Keratinocyte (primary cell): ENCODE measurements around the gene ABCA3. TPM values are rescaled to one million over a fixed set of nuclear protein-coding genes. Genes with fewer than 3 reads are reported as not detected.

Experiments
- DNase-seq: peaks from one replicate; pipeline ENCODE4 v3.0.0-alpha.2; 2011; ENCODE audit warnings: low read depth, missing footprints, low spot score
- FAIRE-seq: peaks from 2 replicates; lab custom pipeline; 2011; peaks lifted over from hg19 to GRCh38; lab: Jason Lieb, UNC
- H2AFZ ChIP-seq: 2 replicates; pipeline ENCODE4 v1.6.0; 2012; ENCODE audit warnings: low read length, control low read depth, inconsistent platforms; ENCODE audit not compliant: control insufficient read depth
- H3K27ac ChIP-seq: 2 replicates; pipeline ENCODE4 v1.5.1; 2011; ENCODE audit warnings: low read length; ENCODE audit not compliant: control insufficient read depth, insufficient read depth
- H3K27me3 ChIP-seq: 3 replicates; pipeline ENCODE4 v1.6.0; 2011; ENCODE audit warnings: low read length; ENCODE audit not compliant: control insufficient read depth, insufficient read depth; ENCODE audit errors: extremely low read depth
- H3K36me3 ChIP-seq, 2 experiments: 2 replicates in 1 of 2; 3 replicates in 1 of 2; pipeline ENCODE4 v1.5.1; 2011; ENCODE audit warnings: low read length in 2 of 2, mild to moderate bottlenecking in 1 of 2; ENCODE audit not compliant: control insufficient read depth in 2 of 2, insufficient read depth in 2 of 2; ENCODE audit errors: extremely low read depth in 1 of 2
- H3K4me1 ChIP-seq: 3 replicates; pipeline ENCODE4 v1.5.1; 2011; ENCODE audit warnings: low read length; ENCODE audit not compliant: control insufficient read depth, insufficient read depth; ENCODE audit errors: extremely low read depth
- H3K4me2 ChIP-seq: 3 replicates; pipeline ENCODE4 v1.6.0; 2011; ENCODE audit warnings: low read depth, low read length; ENCODE audit not compliant: control insufficient read depth, insufficient read depth; ENCODE audit errors: extremely low read depth
- H3K4me3 ChIP-seq, 3 experiments: fragments of 200-600 bp in 1 of 3; sonication (generic) in 1 of 3; 2 replicates in 2 of 3; 3 replicates in 1 of 3; pipeline ENCODE4 v1.5.1; 2011 to 2016; ENCODE audit warnings: low read length in 3 of 3, mild to moderate bottlenecking in 3 of 3, control low read depth in 2 of 3, inconsistent platforms in 1 of 3, low read depth in 1 of 3, mixed read lengths in 1 of 3, mixed run types in 1 of 3, moderate library complexity in 1 of 3; ENCODE audit not compliant: control insufficient read depth in 2 of 3, insufficient read depth in 2 of 3; ENCODE audit errors: extremely low read depth in 1 of 3
- H3K79me2 ChIP-seq: 2 replicates; pipeline ENCODE4 v1.6.0; 2012; ENCODE audit warnings: low read length; ENCODE audit not compliant: control insufficient read depth, insufficient read depth
- H3K9ac ChIP-seq: 3 replicates; pipeline ENCODE4 v1.6.0; 2011; ENCODE audit warnings: low read length; ENCODE audit not compliant: control insufficient read depth, insufficient read depth; ENCODE audit errors: extremely low read depth
- H3K9me1 ChIP-seq: 3 replicates; pipeline ENCODE4 v1.6.0; 2011; ENCODE audit warnings: low read length; ENCODE audit not compliant: control insufficient read depth, insufficient read depth; ENCODE audit errors: extremely low read depth
- H3K9me3 ChIP-seq: 2 replicates; pipeline ENCODE4 v1.5.1; 2012; ENCODE audit warnings: low read depth, low read length; ENCODE audit not compliant: control insufficient read depth
- H4K20me1 ChIP-seq: 3 replicates; pipeline ENCODE4 v1.6.0; 2011; ENCODE audit warnings: low read length; ENCODE audit not compliant: control insufficient read depth, insufficient read depth; ENCODE audit errors: extremely low read depth
- EZH2 ChIP-seq: IDR thresholded peaks from one replicate; pipeline ENCODE4 v1.6.1; 2012; ENCODE audit warnings: inconsistent platforms, mild to moderate bottlenecking, low read length, moderate library complexity
- dilution Hi-C: fragments of 300-500 bp; cut with MboI; formaldehyde crosslinking; loops from one replicate; pipeline ENCODE4 v1.7.0; 2020; ENCODE audit warnings: low sequenced_read_pairs; ENCODE audit not compliant: extremely low pct_ligation_motif_present
- polyA plus RNA-seq, 5 experiments: library from polyadenylated mRNA; depleted of rRNA in 3 of 5; stranded (reverse) in 3 of 5; stranded (forward) in 1 of 5; unstranded in 1 of 5; fragments of >200 nt; gene quantifications; 1 replicate in 1 of 5; 2 replicates in 3 of 5; 3 replicates in 1 of 5; pipeline versions ENCODE4 v1.2.1 to v1.2.3, GENCODE V29; 2011 to 2012; ENCODE audit warnings: missing spikeins in 2 of 5, low read depth in 1 of 5, low replicate concordance in 1 of 5
- TF ChIP-seq, protein P1 (sequence below), 3 experiments: IDR thresholded peaks in 1 of 3; conservative IDR thresholded peaks in 1 of 3; optimal IDR thresholded peaks in 1 of 3; 2 replicates in 2 of 3; 3 replicates in 1 of 3; pipeline versions ENCODE3 to v1.5.1; 2011; ENCODE audit warnings: low read length in 3 of 3, mild to moderate bottlenecking in 3 of 3, moderate library complexity in 2 of 3, control low read depth in 1 of 3, inconsistent platforms in 1 of 3; ENCODE audit not compliant: insufficient read depth in 2 of 3; ENCODE audit errors: extremely low read depth in 1 of 3

Gene ABCA3
- polyA plus RNA-seq, 1 donor (not counting 4 experiments of a cell fraction or from before 2014, with no cell fraction given) = 0.08 TPM

DNA sequence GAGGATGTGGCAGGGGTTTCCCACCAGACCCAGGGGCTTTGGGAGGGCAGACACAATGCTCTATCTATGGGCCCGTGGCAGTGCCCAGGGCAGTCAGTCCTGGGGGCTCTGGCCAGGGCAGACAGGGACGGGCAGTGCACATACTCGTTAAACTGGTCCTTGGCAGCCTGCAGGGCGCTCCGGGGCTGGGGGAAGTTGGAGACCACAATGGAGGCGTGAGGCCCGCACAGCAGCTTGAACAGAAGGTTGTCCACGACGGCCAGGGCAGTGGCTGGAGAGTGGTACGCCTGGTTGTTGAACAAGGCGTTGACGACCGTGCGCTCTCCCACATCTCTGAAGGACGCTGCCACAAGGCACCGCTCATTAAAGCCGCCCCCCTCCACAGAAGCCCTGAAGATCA, 54.0 kb downstream of the ABCA3 start:
- H3K9me1 ChIP-seq = no peaks in the 10 kb centered on the region
- FAIRE-seq (no peak), DNase-seq (no peak)
- H2AFZ ChIP-seq = no peak overlapping the region
- H3K27ac ChIP-seq = no peak overlapping the region
- H3K9ac ChIP-seq = no peak overlapping the region
- H3K4me1 ChIP-seq = peaks cover 4% of the 10 kb centered on the region
- H4K20me1 ChIP-seq = no peaks in the 10 kb centered on the region
- no peaks in the 10 kb centered on the region for H3K9me3 ChIP-seq
- dilution Hi-C loops = no loop called here
- no peak for TF ChIP-seq EZH2
- TF ChIP-seq, protein P1, sequence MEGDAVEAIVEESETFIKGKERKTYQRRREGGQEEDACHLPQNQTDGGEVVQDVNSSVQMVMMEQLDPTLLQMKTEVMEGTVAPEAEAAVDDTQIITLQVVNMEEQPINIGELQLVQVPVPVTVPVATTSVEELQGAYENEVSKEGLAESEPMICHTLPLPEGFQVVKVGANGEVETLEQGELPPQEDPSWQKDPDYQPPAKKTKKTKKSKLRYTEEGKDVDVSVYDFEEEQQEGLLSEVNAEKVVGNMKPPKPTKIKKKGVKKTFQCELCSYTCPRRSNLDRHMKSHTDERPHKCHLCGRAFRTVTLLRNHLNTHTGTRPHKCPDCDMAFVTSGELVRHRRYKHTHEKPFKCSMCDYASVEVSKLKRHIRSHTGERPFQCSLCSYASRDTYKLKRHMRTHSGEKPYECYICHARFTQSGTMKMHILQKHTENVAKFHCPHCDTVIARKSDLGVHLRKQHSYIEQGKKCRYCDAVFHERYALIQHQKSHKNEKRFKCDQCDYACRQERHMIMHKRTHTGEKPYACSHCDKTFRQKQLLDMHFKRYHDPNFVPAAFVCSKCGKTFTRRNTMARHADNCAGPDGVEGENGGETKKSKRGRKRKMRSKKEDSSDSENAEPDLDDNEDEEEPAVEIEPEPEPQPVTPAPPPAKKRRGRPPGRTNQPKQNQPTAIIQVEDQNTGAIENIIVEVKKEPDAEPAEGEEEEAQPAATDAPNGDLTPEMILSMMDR (optimal IDR thresholded peaks at IDR 0.05 in 1 of 3, IDR thresholded peaks at IDR 0.05 in 1 of 3, conservative IDR thresholded peaks at IDR 0.05 in 1 of 3; ENCODE audit: extremely low read depth in 1 of 3, insufficient read depth in 2 of 3, low read length in 3 of 3) = no peak
- no peaks in the 10 kb centered on the region for H3K79me2 ChIP-seq
- H3K4me3 ChIP-seq = no peak overlapping the region
- peaks cover 4% of the 10 kb centered on the region for H3K27me3 ChIP-seq
- H3K4me2 ChIP-seq = no peak overlapping the region
- H3K36me3 ChIP-seq = no peaks in the 10 kb centered on the region

GRCh38 chr16:2285731-2286191, 54.8 kb downstream of the ABCA3 start:
- no peak overlapping the region for H3K4me3 ChIP-seq
- dilution Hi-C loops = no loop called here
- no peak overlapping the region for H3K4me2 ChIP-seq
- H3K9me3 ChIP-seq = no peaks in the 10 kb centered on the region
- no peak overlapping the region for H3K27ac ChIP-seq
- TF ChIP-seq EZH2 = no peak
- TF ChIP-seq, protein P1 (optimal IDR thresholded peaks at IDR 0.05 in 1 of 3, IDR thresholded peaks at IDR 0.05 in 1 of 3, conservative IDR thresholded peaks at IDR 0.05 in 1 of 3; ENCODE audit: extremely low read depth in 1 of 3, insufficient read depth in 2 of 3, low read length in 3 of 3) = no peak
- H4K20me1 ChIP-seq = no peaks in the 10 kb centered on the region
- DNase-seq (no peak), FAIRE-seq (no peak)
- H3K9me1 ChIP-seq = no peaks in the 10 kb centered on the region
- H3K36me3 ChIP-seq = no peaks in the 10 kb centered on the region
- peaks cover 4% of the 10 kb centered on the region for H3K4me1 ChIP-seq
- H3K9ac ChIP-seq = no peak overlapping the region
- H3K27me3 ChIP-seq = peaks cover 4% of the 10 kb centered on the region
- no peaks in the 10 kb centered on the region for H3K79me2 ChIP-seq
- H2AFZ ChIP-seq = no peak overlapping the region
